D721Med (cell line): Measurements from ENCODE around the gene ARGLU1.

Experiments
- DNase-seq: peaks from one replicate; pipeline ENCODE4 v3.0.0; 2011; ENCODE audit warnings: low spot score; ENCODE audit not compliant: insufficient read length
- FAIRE-seq: peaks from 2 replicates; lab custom pipeline; 2011; peaks lifted over from hg19 to GRCh38; lab: Jason Lieb, UNC
- CTCF ChIP-seq: IDR thresholded peaks from 2 replicates; pipeline ENCODE4 v1.5.1; 2012; ENCODE audit warnings: mild to moderate bottlenecking, control low read depth; ENCODE audit not compliant: insufficient read depth; ENCODE audit errors: missing control alignments

ARGLU1 gene

GRCh38 chr13:106515635-106516254 is 52.2 kb downstream of the ARGLU1 start:
- no peak for DNase-seq
- no peak for FAIRE-seq
- TF ChIP-seq CTCF: no peak

- TF ChIP-seq CTCF: no peak
- no peak for FAIRE-seq
- no peak for DNase-seq
Measured at GRCh38 chr13:106514928-106515634, 52.9 kb downstream of the ARGLU1 start.

DNA sequence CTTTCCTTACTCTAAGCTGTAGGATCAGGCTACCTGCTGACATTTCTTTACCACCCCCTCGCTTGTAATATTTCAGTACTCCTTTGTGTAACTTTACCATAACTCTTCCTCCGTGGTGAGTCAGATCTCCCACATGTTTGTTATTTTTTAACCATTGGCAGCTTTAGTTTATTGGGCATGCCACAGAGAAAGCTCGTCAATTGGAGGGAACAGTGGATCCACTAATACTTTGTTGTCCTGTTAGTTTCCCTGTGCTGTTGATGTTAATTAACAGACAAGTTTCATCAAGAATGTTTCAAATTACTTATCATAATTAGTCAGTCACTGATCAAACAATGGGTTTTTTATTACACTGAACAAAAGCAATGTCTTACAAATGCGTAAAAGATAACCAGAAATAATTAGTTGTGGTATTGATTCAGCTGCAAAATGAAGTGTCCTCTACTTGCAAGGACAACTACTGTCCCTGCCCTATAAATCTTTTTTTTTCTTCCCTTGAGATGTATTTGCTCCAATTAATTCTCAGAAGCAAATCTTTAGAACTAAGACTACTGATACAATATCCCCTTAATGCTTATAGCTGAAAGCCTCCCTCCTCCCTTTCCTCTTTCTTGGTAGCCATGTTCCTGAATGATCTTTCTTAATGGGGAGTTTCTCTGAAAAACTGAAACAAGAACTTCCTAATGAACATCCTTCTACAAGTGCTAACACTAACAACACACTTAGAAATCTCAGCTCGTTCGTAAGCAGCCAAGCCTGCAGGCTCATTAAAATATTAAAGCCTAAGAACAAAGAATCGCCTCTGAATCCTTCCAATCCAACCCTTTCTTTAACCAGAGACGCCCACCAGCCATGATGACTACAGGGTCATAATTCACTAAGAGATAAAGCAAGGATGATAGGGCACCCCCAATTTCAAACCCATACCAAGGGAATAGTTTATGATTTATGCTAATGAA is 54.6 kb downstream of the ARGLU1 start:
- FAIRE-seq (no peak), DNase-seq (no peak)
- TF ChIP-seq CTCF: no peak

DNA sequence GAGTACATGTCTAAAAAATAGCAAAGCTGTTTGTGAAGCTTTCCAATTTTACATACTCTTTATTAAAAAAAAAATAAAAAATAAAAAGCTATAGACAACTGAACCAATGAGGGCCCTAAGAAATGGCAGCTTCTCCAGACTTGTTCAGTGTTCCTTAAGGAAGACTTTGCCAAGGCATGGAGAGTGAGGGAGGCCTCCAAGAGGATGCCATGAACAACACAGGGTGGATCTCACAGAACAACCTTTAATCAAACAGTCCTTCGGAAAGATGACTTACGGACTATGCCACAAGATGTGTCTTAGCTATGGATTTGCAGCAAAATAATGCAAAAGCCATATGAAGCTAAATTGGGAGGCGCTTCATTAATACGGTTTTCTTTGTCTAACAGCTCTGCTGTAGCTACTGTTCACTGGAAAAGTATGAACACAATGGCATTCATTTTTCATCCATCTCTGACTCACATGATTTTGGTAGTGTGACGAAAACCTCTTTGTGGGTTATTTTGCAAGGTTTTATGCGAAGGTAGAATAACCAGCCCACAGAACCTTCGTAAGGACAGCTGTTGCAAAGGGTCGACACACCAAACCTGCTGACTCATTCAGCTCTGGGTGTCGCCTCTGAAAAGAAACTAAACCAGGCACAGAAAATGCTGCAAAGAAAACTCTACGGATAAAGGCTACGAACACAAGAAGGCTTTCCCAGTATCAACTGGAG is 60.2 kb downstream of the ARGLU1 start:
- DNase-seq (no peak), FAIRE-seq (no peak)
- no peak for TF ChIP-seq CTCF

- FAIRE-seq (no peak), DNase-seq (no peak)
- no peak for TF ChIP-seq CTCF
Measured at GRCh38 chr13:106506286-106506685, 61.7 kb downstream of the ARGLU1 start.

GRCh38 chr13:106505732-106506131 is 62.2 kb downstream of the ARGLU1 start:
- no peak for DNase-seq
- no peak for FAIRE-seq
- no peak for TF ChIP-seq CTCF
